Activated CD4-positive, CD25-positive, alpha-beta regulatory T cell (primary cell): ENCODE data around the gene TBCD.
"Not testable (repeated sequence)": the region's sequence is repeated elsewhere in the genome, so short reads cannot be mapped to it uniquely, and the experiment has no call there.

ENCODE experiments used
- DNase-seq, 4 experiments: peaks; one replicate each; lab custom pipeline; 2025; lab: John Stamatoyannopoulos, UW

Gene TBCD

GRCh38 chr17:82957961-82958561 lies 206.2 kb downstream of the TBCD start:
- no peak for DNase-seq

- DNase-seq: no peak
Observed at GRCh38 chr17:82959242-82959930, 207.5 kb downstream of the TBCD start.

GRCh38 chr17:82959990-82960418 lies 208.1 kb downstream of the TBCD start:
- no peak for DNase-seq

- DNase-seq: no peak
Observed at GRCh38 chr17:82960419-82961271, 208.8 kb downstream of the TBCD start.

GRCh38 chr17:82961366-82962162 lies 209.7 kb downstream of the TBCD start:
- no peak for DNase-seq

- DNase-seq: no peak
Observed at GRCh38 chr17:82962163-82962720, 210.4 kb downstream of the TBCD start.

- no peak for DNase-seq
Observed at GRCh38 chr17:82963104-82963950, 211.5 kb downstream of the TBCD start.

GRCh38 chr17:82964451-82964850 lies 212.6 kb downstream of the TBCD start:
- not testable (repeated sequence) for DNase-seq

GRCh38 chr17:82964851-82965341 lies 213.0 kb downstream of the TBCD start:
- DNase-seq: no peak

GRCh38 chr17:82965371-82965770 lies 213.5 kb downstream of the TBCD start:
- DNase-seq: no peak

- no peak for DNase-seq
Observed at GRCh38 chr17:82966415-82966814, 214.6 kb downstream of the TBCD start.

GRCh38 chr17:82967268-82968032 lies 215.6 kb downstream of the TBCD start:
- DNase-seq: no peak

- not testable (repeated sequence) for DNase-seq
Observed at GRCh38 chr17:82968033-82968841, 216.4 kb downstream of the TBCD start.

GRCh38 chr17:82970067-82970466 lies 218.2 kb downstream of the TBCD start:
- no peak for DNase-seq

GRCh38 chr17:82970818-82971590 lies 219.1 kb downstream of the TBCD start:
- DNase-seq: no peak

- no peak for DNase-seq
Observed at GRCh38 chr17:82972836-82973372, 221.0 kb downstream of the TBCD start.

- no peak for DNase-seq
Observed at GRCh38 chr17:82973456-82974135, 221.7 kb downstream of the TBCD start.
